ENCODE measurements around the gene SLC24A3. TPM values are rescaled to one million over a fixed set of nuclear protein-coding genes. Genes with fewer than 3 reads are reported as not detected.

Gene SLC24A3
- total and polyA plus RNA-seq, 2 experiments from 2014 or later = 0.48 to 1.7 TPM

DNA sequence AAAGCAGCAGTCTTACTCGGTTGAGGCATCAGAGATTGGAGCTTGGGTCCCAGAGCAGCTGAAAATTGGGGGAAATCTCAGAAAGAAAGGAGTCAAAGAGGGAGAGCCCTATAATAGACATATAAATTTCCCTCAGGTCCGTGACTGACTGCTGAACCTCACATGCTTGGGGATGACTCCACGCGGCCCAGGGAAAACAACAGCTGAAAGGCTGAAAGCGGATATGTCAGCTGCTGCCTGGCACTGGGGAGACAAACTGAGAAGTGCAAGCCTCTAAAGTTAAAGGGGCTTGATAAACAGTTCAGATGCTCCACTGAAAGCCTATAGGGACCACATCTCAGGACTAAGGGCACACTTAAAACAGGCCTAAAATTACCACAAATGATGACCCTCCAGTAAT, 289.7 kb downstream of the SLC24A3 start:
- Histone ChIP-seq H3K4me1 (ENCODE audit: insufficient read depth) (no peaks in the 10 kb centered on the region), H3K9me3 (ENCODE audit: low read depth) (no peaks in the 10 kb centered on the region), H2AFZ (no peak overlapping the region), H3K27ac (no peak overlapping the region), H3K36me3 (replicated peaks; ENCODE audit: insufficient read depth, low read depth) (no peaks in the 10 kb centered on the region), H3K4me2 (no peak overlapping the region), H3K4me3 (no peak overlapping the region), H3K9me2 (replicated peaks; ENCODE audit: insufficient read depth) (no peaks in the 10 kb centered on the region), H4K20me1 (ENCODE audit: insufficient read depth, poor library complexity, severe bottlenecking) (no peaks in the 10 kb centered on the region), H3K27me3 (peaks cover 3% of the 10 kb centered on the region), H3K79me2 (no peaks in the 10 kb centered on the region)
- WGBS (ENCODE audit: low lambda C conversion rate, missing lambda C conversion rate) = 88% methylated on average over 5 of the region's 5 CpGs
- TF ChIP-seq, protein P1, sequence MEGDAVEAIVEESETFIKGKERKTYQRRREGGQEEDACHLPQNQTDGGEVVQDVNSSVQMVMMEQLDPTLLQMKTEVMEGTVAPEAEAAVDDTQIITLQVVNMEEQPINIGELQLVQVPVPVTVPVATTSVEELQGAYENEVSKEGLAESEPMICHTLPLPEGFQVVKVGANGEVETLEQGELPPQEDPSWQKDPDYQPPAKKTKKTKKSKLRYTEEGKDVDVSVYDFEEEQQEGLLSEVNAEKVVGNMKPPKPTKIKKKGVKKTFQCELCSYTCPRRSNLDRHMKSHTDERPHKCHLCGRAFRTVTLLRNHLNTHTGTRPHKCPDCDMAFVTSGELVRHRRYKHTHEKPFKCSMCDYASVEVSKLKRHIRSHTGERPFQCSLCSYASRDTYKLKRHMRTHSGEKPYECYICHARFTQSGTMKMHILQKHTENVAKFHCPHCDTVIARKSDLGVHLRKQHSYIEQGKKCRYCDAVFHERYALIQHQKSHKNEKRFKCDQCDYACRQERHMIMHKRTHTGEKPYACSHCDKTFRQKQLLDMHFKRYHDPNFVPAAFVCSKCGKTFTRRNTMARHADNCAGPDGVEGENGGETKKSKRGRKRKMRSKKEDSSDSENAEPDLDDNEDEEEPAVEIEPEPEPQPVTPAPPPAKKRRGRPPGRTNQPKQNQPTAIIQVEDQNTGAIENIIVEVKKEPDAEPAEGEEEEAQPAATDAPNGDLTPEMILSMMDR (IDR thresholded peaks at IDR 0.05; ENCODE audit: poor library complexity) = no peak
- TF ChIP-seq EZH2 (IDR thresholded peaks at IDR 0.05; ENCODE audit: borderline replicate concordance) (no peak), EZH2phosphoT487 (IDR thresholded peaks at IDR 0.05; ENCODE audit: low read depth, severe bottlenecking, unreplicated experiment) (no peak)
- no peak for DNase-seq (ENCODE audit: low spot score)

DNA sequence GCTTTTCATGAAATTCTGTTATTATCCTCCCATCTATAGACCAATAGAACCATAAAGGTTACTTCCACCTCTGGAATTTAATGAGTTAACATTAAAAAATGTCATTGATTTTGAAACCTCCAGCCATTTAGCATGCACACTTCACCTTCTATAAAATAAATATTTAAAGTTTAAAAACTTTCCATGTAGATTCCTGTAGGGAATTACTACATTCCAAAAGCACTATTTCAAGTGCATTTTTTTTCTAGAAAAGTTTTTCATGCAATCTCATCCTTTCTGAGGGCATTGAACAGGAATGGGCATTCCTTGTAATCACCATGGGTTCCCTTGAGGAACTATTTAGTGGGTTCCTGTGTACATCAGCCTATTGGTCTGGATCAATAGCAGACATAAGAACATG, 291.8 kb downstream of the SLC24A3 start:
- no peaks in the 10 kb centered on the region for H3K79me2 ChIP-seq
- H3K36me3 ChIP-seq (replicated peaks; ENCODE audit: insufficient read depth, low read depth) = no peaks in the 10 kb centered on the region
- no peak for DNase-seq (ENCODE audit: low spot score)
- no peak overlapping the region for H3K4me2 ChIP-seq
- H3K27me3 ChIP-seq = peaks cover 3% of the 10 kb centered on the region
- H3K27ac ChIP-seq = no peak overlapping the region
- H3K4me1 ChIP-seq (ENCODE audit: insufficient read depth) = no peaks in the 10 kb centered on the region
- TF ChIP-seq EZH2phosphoT487 (IDR thresholded peaks at IDR 0.05; ENCODE audit: low read depth, severe bottlenecking, unreplicated experiment) (no peak), EZH2 (IDR thresholded peaks at IDR 0.05; ENCODE audit: borderline replicate concordance) (no peak)
- TF ChIP-seq, protein P1 (IDR thresholded peaks at IDR 0.05; ENCODE audit: poor library complexity) = no peak
- no peaks in the 10 kb centered on the region for H3K9me2 ChIP-seq (replicated peaks; ENCODE audit: insufficient read depth)
- no peaks in the 10 kb centered on the region for H4K20me1 ChIP-seq (ENCODE audit: insufficient read depth, poor library complexity, severe bottlenecking)
- no peak overlapping the region for H2AFZ ChIP-seq
- no peaks in the 10 kb centered on the region for H3K9me3 ChIP-seq (ENCODE audit: low read depth)
- H3K4me3 ChIP-seq = no peak overlapping the region

DNA sequence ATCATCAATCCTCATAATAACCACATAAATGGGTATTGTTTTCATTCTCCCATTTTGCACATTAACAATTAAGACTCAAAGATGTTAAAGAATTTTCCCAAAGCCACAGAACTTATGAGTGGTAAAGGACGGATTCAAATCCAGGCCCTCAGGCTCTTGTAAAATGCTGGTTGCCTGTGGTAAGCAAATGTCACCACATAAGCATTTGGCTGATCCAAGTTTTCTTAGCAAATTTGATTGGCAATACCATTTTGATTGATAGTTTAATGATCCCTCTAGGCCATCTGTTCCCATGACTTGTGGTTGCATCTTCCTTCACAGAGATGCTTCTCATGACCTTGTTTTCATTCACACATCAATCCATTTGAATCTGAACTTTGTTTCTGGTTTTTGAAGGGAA, 293.6 kb downstream of the SLC24A3 start:
- H3K9me3 ChIP-seq (ENCODE audit: low read depth) = no peaks in the 10 kb centered on the region
- H3K36me3 ChIP-seq (replicated peaks; ENCODE audit: insufficient read depth, low read depth) = no peaks in the 10 kb centered on the region
- H3K9me2 ChIP-seq (replicated peaks; ENCODE audit: insufficient read depth) = no peaks in the 10 kb centered on the region
- WGBS (ENCODE audit: low lambda C conversion rate, missing lambda C conversion rate) = 84% methylated on average over 1 of the region's 1 CpG
- DNase-seq (ENCODE audit: low spot score) = no peak
- H3K79me2 ChIP-seq = no peaks in the 10 kb centered on the region
- no peak overlapping the region for H3K4me3 ChIP-seq
- no peak overlapping the region for H3K4me2 ChIP-seq
- TF ChIP-seq, protein P1 (IDR thresholded peaks at IDR 0.05; ENCODE audit: poor library complexity) = no peak
- TF ChIP-seq EZH2 (IDR thresholded peaks at IDR 0.05; ENCODE audit: borderline replicate concordance) (no peak), EZH2phosphoT487 (IDR thresholded peaks at IDR 0.05; ENCODE audit: low read depth, severe bottlenecking, unreplicated experiment) (no peak)
- H3K27ac ChIP-seq = no peak overlapping the region
- H2AFZ ChIP-seq = no peak overlapping the region
- H4K20me1 ChIP-seq (ENCODE audit: insufficient read depth, poor library complexity, severe bottlenecking) = no peaks in the 10 kb centered on the region
- peaks cover 3% of the 10 kb centered on the region for H3K27me3 ChIP-seq
- no peaks in the 10 kb centered on the region for H3K4me1 ChIP-seq (ENCODE audit: insufficient read depth)

DNA sequence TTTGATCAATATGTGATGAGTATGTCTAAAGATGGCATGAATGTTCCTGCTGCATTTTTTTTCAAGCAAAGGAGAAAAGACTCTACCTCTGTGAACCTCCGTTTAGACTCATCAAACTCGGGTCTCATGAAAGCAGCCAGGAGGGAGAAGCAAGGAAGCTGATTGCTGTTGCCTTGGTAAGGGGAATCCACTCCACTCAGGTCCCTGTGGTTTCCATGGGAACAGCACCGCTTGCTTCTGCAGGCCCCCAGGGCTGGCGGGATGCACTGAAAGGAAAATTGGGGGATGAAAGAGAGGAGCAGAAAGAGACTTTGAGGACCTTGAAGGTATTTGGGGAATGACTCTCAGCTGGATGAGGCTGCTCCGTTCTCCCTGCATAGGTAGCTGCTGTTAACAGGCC, 296.0 kb downstream of the SLC24A3 start:
- no peak overlapping the region for H3K4me3 ChIP-seq
- no peak for DNase-seq (ENCODE audit: low spot score)
- peaks cover 3% of the 10 kb centered on the region for H3K27me3 ChIP-seq
- H3K36me3 ChIP-seq (replicated peaks; ENCODE audit: insufficient read depth, low read depth) = no peaks in the 10 kb centered on the region
- H3K4me2 ChIP-seq = no peak overlapping the region
- no peaks in the 10 kb centered on the region for H3K4me1 ChIP-seq (ENCODE audit: insufficient read depth)
- no peaks in the 10 kb centered on the region for H3K9me2 ChIP-seq (replicated peaks; ENCODE audit: insufficient read depth)
- no peak overlapping the region for H3K27ac ChIP-seq
- WGBS (ENCODE audit: low lambda C conversion rate, missing lambda C conversion rate) = 86% methylated on average over 5 of the region's 5 CpGs
- no peaks in the 10 kb centered on the region for H3K79me2 ChIP-seq
- TF ChIP-seq, protein P1 (IDR thresholded peaks at IDR 0.05; ENCODE audit: poor library complexity) = no peak
- no peak for TF ChIP-seq EZH2 (IDR thresholded peaks at IDR 0.05; ENCODE audit: borderline replicate concordance)
- TF ChIP-seq EZH2phosphoT487 (IDR thresholded peaks at IDR 0.05; ENCODE audit: low read depth, severe bottlenecking, unreplicated experiment) = no peak
- H4K20me1 ChIP-seq (ENCODE audit: insufficient read depth, poor library complexity, severe bottlenecking) = no peaks in the 10 kb centered on the region
- no peak overlapping the region for H2AFZ ChIP-seq
- H3K9me3 ChIP-seq (ENCODE audit: low read depth) = no peaks in the 10 kb centered on the region
